Mammary epithelial cell (primary cell): ENCODE measurements around the gene AKNAD1.

Experiments
- EZH2 ChIP-seq: IDR thresholded peaks from 2 replicates; pipeline ENCODE4 v1.6.1; 2012; ENCODE audit warnings: low read length, inconsistent platforms, borderline replicate concordance
- TF ChIP-seq, protein P1 (sequence below), 2 donors: IDR thresholded peaks in 1 of 2; conservative IDR thresholded peaks in 1 of 2; 2 replicates each; pipeline ENCODE4 v1.5.1; 2011 to 2012; ENCODE audit warnings: inconsistent platforms in 2 of 2, low read length in 2 of 2, mild to moderate bottlenecking in 2 of 2, control low read depth in 1 of 2, low read depth in 1 of 2; ENCODE audit not compliant: insufficient read depth in 1 of 2; ENCODE audit errors: extremely low read depth in 1 of 2

DNA sequence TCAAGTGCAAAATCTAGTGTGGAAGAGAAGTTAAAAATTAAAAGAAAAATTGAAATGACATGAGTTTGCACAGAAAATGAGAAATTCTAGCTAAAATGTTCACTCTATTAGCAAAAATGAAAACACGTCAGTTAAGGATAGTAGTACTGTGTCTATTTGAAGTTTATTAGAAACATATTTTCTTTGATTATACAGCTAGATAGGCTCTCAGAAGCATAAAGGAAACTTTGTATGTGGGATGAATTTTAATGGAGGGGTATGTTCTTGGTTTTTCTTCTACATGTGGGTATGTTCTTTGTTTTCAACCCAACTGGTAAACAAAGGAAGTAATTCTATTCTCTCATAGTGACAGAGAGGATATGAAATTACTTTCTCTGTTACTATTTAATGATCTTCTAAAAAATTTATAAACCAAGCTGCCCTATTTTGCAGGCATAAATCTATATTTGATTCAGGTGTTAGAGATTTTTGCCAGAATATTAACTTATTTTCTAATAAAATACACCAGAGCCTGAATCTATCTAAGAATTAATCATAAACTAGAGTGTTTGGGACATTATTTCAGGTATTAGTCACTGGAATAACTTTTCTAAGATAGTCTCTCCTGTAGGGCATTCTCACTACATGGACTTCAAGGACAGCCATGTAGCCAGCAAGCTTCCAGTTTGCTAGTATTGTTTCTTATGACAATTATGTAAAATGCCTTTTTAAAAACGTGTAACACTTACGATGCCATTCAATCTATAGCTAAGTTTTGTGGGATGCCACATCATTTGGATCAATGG is 35.7 kb upstream of the AKNAD1 start:
- TF ChIP-seq, protein P1, sequence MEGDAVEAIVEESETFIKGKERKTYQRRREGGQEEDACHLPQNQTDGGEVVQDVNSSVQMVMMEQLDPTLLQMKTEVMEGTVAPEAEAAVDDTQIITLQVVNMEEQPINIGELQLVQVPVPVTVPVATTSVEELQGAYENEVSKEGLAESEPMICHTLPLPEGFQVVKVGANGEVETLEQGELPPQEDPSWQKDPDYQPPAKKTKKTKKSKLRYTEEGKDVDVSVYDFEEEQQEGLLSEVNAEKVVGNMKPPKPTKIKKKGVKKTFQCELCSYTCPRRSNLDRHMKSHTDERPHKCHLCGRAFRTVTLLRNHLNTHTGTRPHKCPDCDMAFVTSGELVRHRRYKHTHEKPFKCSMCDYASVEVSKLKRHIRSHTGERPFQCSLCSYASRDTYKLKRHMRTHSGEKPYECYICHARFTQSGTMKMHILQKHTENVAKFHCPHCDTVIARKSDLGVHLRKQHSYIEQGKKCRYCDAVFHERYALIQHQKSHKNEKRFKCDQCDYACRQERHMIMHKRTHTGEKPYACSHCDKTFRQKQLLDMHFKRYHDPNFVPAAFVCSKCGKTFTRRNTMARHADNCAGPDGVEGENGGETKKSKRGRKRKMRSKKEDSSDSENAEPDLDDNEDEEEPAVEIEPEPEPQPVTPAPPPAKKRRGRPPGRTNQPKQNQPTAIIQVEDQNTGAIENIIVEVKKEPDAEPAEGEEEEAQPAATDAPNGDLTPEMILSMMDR (conservative IDR thresholded peaks at IDR 0.05 in 1 of 2, IDR thresholded peaks at IDR 0.05 in 1 of 2; ENCODE audit: extremely low read depth in 1 of 2, insufficient read depth in 1 of 2, low read depth in 1 of 2, low read length in 2 of 2): no peak
- no peak for TF ChIP-seq EZH2
